GM18505 (cell line): ENCODE data around the gene DUXA.
"Not testable (repeated sequence)": the region's sequence is repeated elsewhere in the genome, so short reads cannot be mapped to it uniquely, and the experiment has no call there.

Experiments
- ATAC-seq: cut with Tn5 transposase; IDR thresholded peaks from one replicate; pipeline ENCODE4 v1.9.1; 2021; ENCODE audit not compliant: unreplicated experiment
- POLR2A ChIP-seq: IDR thresholded peaks from 4 replicates; pipeline ENCODE4 v1.6.1; 2011; ENCODE audit warnings: borderline replicate concordance; ENCODE audit not compliant: insufficient read depth, insufficient read length; ENCODE audit errors: extremely low read depth

The DUXA gene

GRCh38 chr19:57167385-57167784 is at the start of gene DUXA:
TSS of gene DUXA (minus strand) at chr19:57167485. CDS start at chr19:57167443, 42 bp downstream.
- ATAC-seq: no peak
- TF ChIP-seq POLR2A: no peak

DNA sequence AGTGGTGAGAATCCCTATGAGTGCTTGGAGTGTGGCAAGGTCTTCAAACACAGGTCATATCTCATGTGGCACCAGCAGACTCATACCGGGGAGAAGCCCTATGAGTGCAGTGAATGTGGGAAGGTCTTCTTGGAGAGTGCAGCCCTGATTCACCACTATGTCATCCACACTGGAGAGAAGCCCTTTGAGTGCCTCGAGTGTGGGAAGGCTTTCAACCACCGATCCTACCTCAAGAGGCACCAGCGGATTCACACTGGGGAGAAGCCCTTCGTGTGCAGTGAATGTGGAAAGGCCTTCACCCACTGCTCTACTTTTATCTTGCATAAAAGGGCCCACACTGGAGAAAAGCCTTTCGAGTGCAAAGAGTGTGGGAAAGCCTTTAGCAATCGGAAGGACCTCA is 44.8 kb upstream of the DUXA start:
- ATAC-seq: no peak
- no peak for TF ChIP-seq POLR2A

GRCh38 chr19:57210381-57210780 is 43.1 kb upstream of the DUXA start:
- no peak for TF ChIP-seq POLR2A
- ATAC-seq: no peak

DNA sequence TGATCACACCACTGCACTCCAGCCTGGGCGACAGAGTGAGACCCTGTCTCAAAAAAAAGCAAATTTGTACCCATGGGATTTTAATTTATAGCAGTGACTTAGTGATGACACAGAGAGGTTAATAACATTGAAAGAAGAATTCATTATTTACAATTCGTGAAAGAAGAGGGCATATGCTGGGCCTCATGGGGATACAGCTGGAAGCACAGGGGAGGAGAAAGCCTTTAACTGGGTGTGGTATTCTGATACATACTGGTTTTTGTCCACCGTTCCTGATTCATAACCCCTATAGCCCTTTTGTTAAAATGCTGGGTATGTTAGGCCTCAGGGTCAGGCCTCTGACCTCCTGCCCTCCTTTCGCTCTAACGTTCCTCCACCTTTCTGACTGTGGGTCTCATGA is 34.9 kb upstream of the DUXA start:
- TF ChIP-seq POLR2A: no peak
- no peak for ATAC-seq

- ATAC-seq: not testable (repeated sequence)
Observed at GRCh38 chr19:57197874-57198273, 30.6 kb upstream of the DUXA start.

DNA sequence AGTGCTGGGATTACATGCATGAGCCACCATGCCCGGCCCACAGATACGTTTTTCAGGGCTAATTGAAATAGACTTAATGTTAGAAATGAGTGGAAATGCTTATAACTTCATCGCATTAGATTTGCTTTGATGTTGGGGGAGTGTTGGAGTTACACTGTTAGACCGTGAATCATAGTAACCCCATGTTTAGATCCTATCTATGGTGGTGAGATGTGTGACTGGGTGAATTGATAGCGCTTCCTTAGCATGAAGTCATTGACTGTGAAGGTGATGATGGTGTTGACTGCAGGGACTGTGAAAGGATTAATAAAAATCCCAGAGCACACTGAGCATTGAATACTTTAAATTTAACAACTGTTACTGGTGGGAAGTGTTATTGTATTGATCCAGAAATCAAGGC is 25.7 kb upstream of the DUXA start:
- no peak for ATAC-seq
- TF ChIP-seq POLR2A: no peak

GRCh38 chr19:57192077-57192420 is 24.8 kb upstream of the DUXA start:
- no peak for TF ChIP-seq POLR2A
- ATAC-seq: no peak

GRCh38 chr19:57191141-57192076 is 24.1 kb upstream of the DUXA start, which contains the start of gene ZNF264:
TSS of gene ZNF264 (plus strand) at chr19:57191500. CDS start at chr19:57191914, 414 bp downstream.
- peak; percentile 94 for ATAC-seq
- TF ChIP-seq POLR2A: peak; percentile 86

DNA sequence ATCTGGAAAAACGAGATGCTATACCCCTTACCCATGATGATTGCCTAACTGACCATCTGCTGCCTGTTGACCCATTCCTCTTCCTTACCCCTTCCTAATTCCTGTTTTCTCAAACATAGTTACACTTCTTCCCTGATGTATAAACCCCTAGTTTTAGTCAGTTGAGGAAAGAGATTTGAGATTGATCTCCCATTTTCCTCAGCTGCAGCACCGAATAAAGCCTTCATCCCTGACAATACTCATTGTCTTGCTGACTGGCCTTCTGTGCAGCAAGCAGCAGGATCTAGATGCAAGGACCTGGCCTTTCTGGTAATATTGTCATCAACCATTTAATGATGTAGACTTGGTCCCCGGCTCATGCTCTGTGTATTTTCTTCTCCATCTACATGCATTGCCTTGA is 23.0 kb upstream of the DUXA start:
- no peak for TF ChIP-seq POLR2A
- no peak for ATAC-seq

GRCh38 chr19:57171551-57172081 is 4.3 kb upstream of the DUXA start:
- no peak for TF ChIP-seq POLR2A

GRCh38 chr19:57165846-57166245 is 1.4 kb downstream of the DUXA start:
- ATAC-seq: no peak
- TF ChIP-seq POLR2A: no peak

More at GRCh38 chr19:57171551-57172081, 4.3 kb upstream of the DUXA start:
- no peak for ATAC-seq

- no peak for ATAC-seq
- no peak for TF ChIP-seq POLR2A
Observed at GRCh38 chr19:57161985-57162539, 5.2 kb downstream of the DUXA start.

GRCh38 chr19:57152921-57153320 is 14.4 kb downstream of the DUXA start:
- TF ChIP-seq POLR2A: no peak

GRCh38 chr19:57141699-57142098 is 25.6 kb downstream of the DUXA start:
- no peak for ATAC-seq
- no peak for TF ChIP-seq POLR2A

More at GRCh38 chr19:57152921-57153320, 14.4 kb downstream of the DUXA start:
- no peak for ATAC-seq

DNA sequence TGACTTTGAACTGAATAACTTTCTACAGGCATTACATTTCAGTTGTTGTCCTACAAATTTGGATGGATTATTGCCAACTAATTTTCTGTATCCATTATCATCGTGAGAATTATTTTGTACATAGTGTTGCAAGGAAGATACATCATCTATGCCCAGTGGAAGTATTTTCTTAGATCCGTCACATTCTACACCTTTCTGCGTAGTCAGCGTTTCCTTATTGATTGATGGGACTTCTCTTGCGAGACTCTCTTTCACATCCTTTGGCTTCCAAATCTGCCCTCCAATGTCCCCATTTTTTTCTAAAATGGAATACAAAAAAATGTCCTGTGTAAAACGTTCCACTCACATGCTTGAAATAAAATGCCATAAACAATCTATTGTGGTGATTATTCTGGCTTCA is 31.5 kb downstream of the DUXA start:
- no peak for ATAC-seq
- TF ChIP-seq POLR2A: no peak

DNA sequence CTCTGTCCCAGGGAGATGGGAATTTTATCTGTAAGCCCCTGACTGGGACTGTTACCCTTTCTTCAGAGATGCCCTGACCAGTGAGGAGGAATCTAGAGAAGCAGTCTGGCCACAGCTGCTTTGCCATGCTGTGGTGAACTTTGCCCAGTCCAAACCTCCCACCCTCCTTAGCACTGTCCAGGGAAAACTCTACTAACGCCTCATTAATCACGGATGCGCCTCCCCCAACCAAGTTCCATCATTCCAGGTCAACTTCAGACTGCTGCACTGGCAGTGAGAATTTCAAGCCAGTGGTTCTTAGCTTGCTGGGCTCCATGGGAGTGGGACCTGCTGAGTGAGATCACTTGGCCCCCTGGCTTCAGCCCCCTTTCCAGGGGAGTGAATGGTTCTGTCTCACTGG is 39.9 kb downstream of the DUXA start:
- not testable (repeated sequence) for ATAC-seq
